MM.1S (cell line): ENCODE results near the gene TDRD6.
A peak's percentile ranks its signal among the peaks of the same experiment; 100 is the strongest.

Experiments used
- DNase-seq: peaks from one replicate; pipeline ENCODE4 v3.0.0-alpha.2; 2015
- H2AFZ ChIP-seq: fragments of 300-600 bp; sonication (generic); 2 replicates; pipeline ENCODE4 v1.6.0; 2016; ENCODE audit warnings: antibody characterized with exemption, low read length
- H3F3A ChIP-seq: fragments of 300-600 bp; sonication (generic); 2 replicates; pipeline ENCODE4 v1.6.1; 2016; ENCODE audit warnings: mild to moderate bottlenecking, antibody characterized with exemption, low read length, moderate library complexity, mixed read lengths; ENCODE audit not compliant: insufficient read depth
- H3K27ac ChIP-seq: fragments of 300-600 bp; sonication (generic); 2 replicates; pipeline ENCODE4 v1.5.1; 2016; ENCODE audit warnings: mild to moderate bottlenecking, low read length
- H3K27me3 ChIP-seq: fragments of 300-600 bp; sonication (generic); replicated peaks from 2 replicates; pipeline ENCODE4 v1.6.0; 2016; ENCODE audit warnings: low read length; ENCODE audit not compliant: insufficient read depth
- H3K36me3 ChIP-seq: fragments of 300-600 bp; sonication (generic); replicated peaks from 2 replicates; pipeline ENCODE4 v1.6.1; 2016; ENCODE audit warnings: mild to moderate bottlenecking, low read length, mixed read lengths; ENCODE audit not compliant: insufficient read depth
- H3K4me1 ChIP-seq: fragments of 300-600 bp; sonication (generic); 2 replicates; pipeline ENCODE4 v1.6.1; 2016; ENCODE audit warnings: low read length, mixed read lengths
- H3K4me2 ChIP-seq: fragments of 300-600 bp; sonication (generic); 2 replicates; pipeline ENCODE4 v1.6.0; 2016; ENCODE audit warnings: low read depth, low read length
- H3K4me3 ChIP-seq: fragments of 300-600 bp; sonication (generic); 2 replicates; pipeline ENCODE4 v1.5.1; 2016; ENCODE audit warnings: low read length, mixed read lengths
- H3K79me2 ChIP-seq: fragments of 300-600 bp; sonication (generic); 2 replicates; pipeline ENCODE4 v1.6.1; 2016; ENCODE audit warnings: mixed run types, low read length, mixed read lengths
- H3K9ac ChIP-seq: fragments of 300-600 bp; sonication (generic); 2 replicates; pipeline ENCODE4 v1.6.1; 2016; ENCODE audit warnings: low read length, mixed read lengths
- H3K9me2 ChIP-seq: fragments of 300-600 bp; sonication (generic); replicated peaks from 2 replicates; pipeline ENCODE4 v1.6.1; 2016; ENCODE audit warnings: mild to moderate bottlenecking, low read length, mixed read lengths; ENCODE audit not compliant: insufficient read depth
- H3K9me3 ChIP-seq: fragments of 300-600 bp; sonication (generic); replicated peaks from 2 replicates; pipeline ENCODE4 v1.6.1; 2016; ENCODE audit warnings: mild to moderate bottlenecking, low read length, mixed read lengths; ENCODE audit not compliant: insufficient read depth
- H4K20me1 ChIP-seq: fragments of 300-600 bp; sonication (generic); 2 replicates; pipeline ENCODE4 v1.6.1; 2016; ENCODE audit warnings: mild to moderate bottlenecking, low read length, moderate library complexity, mixed read lengths; ENCODE audit not compliant: insufficient read depth
- CTCF ChIP-seq: fragments of 300-600 bp; sonication (generic); IDR thresholded peaks from 2 replicates; pipeline ENCODE4 v1.5.1; 2016; ENCODE audit warnings: antibody characterized with exemption, low read length, mixed read lengths
- EZH2 ChIP-seq: fragments of 300-600 bp; sonication (generic); optimal IDR thresholded peaks from 2 replicates; pipeline ENCODE3; 2017; ENCODE audit warnings: low read depth, mild to moderate bottlenecking, antibody characterized with exemption, low read length, mixed read lengths
- EZH2phosphoT487 ChIP-seq: fragments of 300-600 bp; sonication (generic); IDR thresholded peaks from 2 replicates; pipeline ENCODE4 v1.6.1; 2018; ENCODE audit warnings: antibody characterized with exemption, low read length

The TDRD6 gene

GRCh38 chr6:46734867-46735719 lies 47.4 kb downstream of the TDRD6 start, which contains the start of gene PLA2G7:
Gene PLA2G7, minus strand, starts transcription at chr6:46735375. Its CDS starts 12,484 bp downstream, at chr6:46722891.
- H4K20me1 ChIP-seq, result no peaks in the 10 kb centered on the region
- no peaks in the 10 kb centered on the region for H3K27me3 ChIP-seq
- peak within 1 kb of the TSS; percentile 56 for H2AFZ ChIP-seq
- H3K27ac ChIP-seq, result no peak within 1 kb of the TSS
- DNase-seq, result no peak
- H3F3A ChIP-seq, result no peaks in the 10 kb centered on the region
- H3K9me3 ChIP-seq, result no peaks in the 10 kb centered on the region
- H3K4me2 ChIP-seq, result peak within 1 kb of the TSS; percentile 74; the same call in 1 of the 2 replicates
- no peak for TF ChIP-seq CTCF
- no peak for TF ChIP-seq EZH2phosphoT487
- no peak for TF ChIP-seq EZH2
- H3K36me3 ChIP-seq, result no peaks in the 10 kb centered on the region; the same call in 1 of the 2 replicates
- peak within 1 kb of the TSS; percentile 61 for H3K4me3 ChIP-seq
- H3K79me2 ChIP-seq, result no peaks in the 10 kb centered on the region
- no peaks in the 10 kb centered on the region for H3K4me1 ChIP-seq
- no peaks in the 10 kb centered on the region for H3K9me2 ChIP-seq
- peak within 1 kb of the TSS; percentile 23; the same call in 1 of the 2 replicates for H3K9ac ChIP-seq

GRCh38 chr6:46735720-46736031 lies 48.0 kb downstream of the TDRD6 start:
- H4K20me1 ChIP-seq, result no peaks in the 10 kb centered on the region
- no peaks in the 10 kb centered on the region; the same call in 1 of the 2 replicates for H3K36me3 ChIP-seq
- no peaks in the 10 kb centered on the region for H3K79me2 ChIP-seq
- H2AFZ ChIP-seq, result no peak overlapping the region
- no peaks in the 10 kb centered on the region for H3F3A ChIP-seq
- H3K27ac ChIP-seq, result no peak overlapping the region
- no peaks in the 10 kb centered on the region for H3K4me1 ChIP-seq
- no peak for DNase-seq
- no peaks in the 10 kb centered on the region for H3K9me3 ChIP-seq
- no peaks in the 10 kb centered on the region for H3K27me3 ChIP-seq
- peak overlapping the region; percentile 74; the same call in 1 of the 2 replicates for H3K4me2 ChIP-seq
- TF ChIP-seq EZH2, result no peak
- no peak for TF ChIP-seq CTCF
- TF ChIP-seq EZH2phosphoT487, result no peak
- no peak overlapping the region for H3K9ac ChIP-seq
- no peak overlapping the region for H3K4me3 ChIP-seq
- no peaks in the 10 kb centered on the region for H3K9me2 ChIP-seq

- Histone ChIP-seq H2AFZ (no peak overlapping the region), H3K4me1 (no peaks in the 10 kb centered on the region), H3K9me3 (no peaks in the 10 kb centered on the region), H3K79me2 (no peaks in the 10 kb centered on the region), H3K9ac (no peak overlapping the region), H3K4me3 (no peak overlapping the region), H3K36me3 (no peaks in the 10 kb centered on the region; the same call in 1 of the 2 replicates), H3K27me3 (no peaks in the 10 kb centered on the region), H3K9me2 (no peaks in the 10 kb centered on the region), H3K27ac (no peak overlapping the region), H3K4me2 (no peak overlapping the region), H3F3A (no peaks in the 10 kb centered on the region), H4K20me1 (no peaks in the 10 kb centered on the region)
- no peak for DNase-seq
- TF ChIP-seq EZH2phosphoT487 (no peak), CTCF (no peak), EZH2 (no peak)
Observed at GRCh38 chr6:46736906-46737305, 49.2 kb downstream of the TDRD6 start.
